ENCODE data around the gene PARD3B. TPM values are rescaled to one million over a fixed set of nuclear protein-coding genes. Genes with fewer than 3 reads are reported as not detected.
A peak's percentile ranks its signal among the peaks of the same experiment; 100 is the strongest.

PARD3B gene
- total and polyA plus RNA-seq, 3 experiments from 2014 or later: 0.11 to 0.26 TPM; not detected in 1

DNA sequence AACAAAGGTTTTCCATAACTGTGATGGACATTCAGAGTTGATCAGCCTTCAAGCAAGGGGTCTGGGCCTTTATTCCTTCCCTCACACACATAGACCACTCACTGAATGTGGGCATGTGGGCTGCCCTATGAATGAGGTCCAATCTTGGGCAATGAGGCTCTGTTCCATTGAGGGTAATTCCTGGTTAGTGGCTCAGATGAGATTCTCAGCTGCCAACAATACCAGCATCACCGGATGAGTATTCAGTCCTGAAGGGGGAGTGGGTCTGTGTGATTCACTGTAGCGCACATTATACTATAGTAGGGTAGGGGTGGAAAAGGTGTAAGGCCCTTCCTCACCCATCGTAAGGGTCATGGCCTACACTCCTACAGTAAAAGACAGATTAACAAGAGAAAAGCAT, 9.9 kb upstream of the PARD3B start:
- H3K36me3 Mint-ChIP-seq: no peaks in the 10 kb centered on the region
- ChIA-PET CTCF (no interaction called here), POLR2A (no interaction called here)
- no peaks in the 10 kb centered on the region for H3K4me1 ChIP-seq (ENCODE audit: insufficient read depth, low read length)
- no peaks in the 10 kb centered on the region for H3K9me3 ChIP-seq (ENCODE audit: low read length)
- H3K4me3 ChIP-seq (ENCODE audit: low read length): no peak overlapping the region
- no peak for DNase-seq
- H3K4me1 Mint-ChIP-seq: no peaks in the 10 kb centered on the region
- H3K4me3 Mint-ChIP-seq: no peak overlapping the region
- no peak overlapping the region for H3K27ac Mint-ChIP-seq
- H3K36me3 ChIP-seq (ENCODE audit: insufficient read depth, low read length): no peaks in the 10 kb centered on the region
- H3K27me3 Mint-ChIP-seq: no peaks in the 10 kb centered on the region
- H3K27ac ChIP-seq (ENCODE audit: low read depth, low read length): no peak overlapping the region
- peaks cover 0 to 1% (median 0%) of the 10 kb centered on the region in 5 donors for H3K9me3 Mint-ChIP-seq
- no peaks in the 10 kb centered on the region for H3K27me3 ChIP-seq (ENCODE audit: insufficient read depth, low read length, poor library complexity, severe bottlenecking)

DNA sequence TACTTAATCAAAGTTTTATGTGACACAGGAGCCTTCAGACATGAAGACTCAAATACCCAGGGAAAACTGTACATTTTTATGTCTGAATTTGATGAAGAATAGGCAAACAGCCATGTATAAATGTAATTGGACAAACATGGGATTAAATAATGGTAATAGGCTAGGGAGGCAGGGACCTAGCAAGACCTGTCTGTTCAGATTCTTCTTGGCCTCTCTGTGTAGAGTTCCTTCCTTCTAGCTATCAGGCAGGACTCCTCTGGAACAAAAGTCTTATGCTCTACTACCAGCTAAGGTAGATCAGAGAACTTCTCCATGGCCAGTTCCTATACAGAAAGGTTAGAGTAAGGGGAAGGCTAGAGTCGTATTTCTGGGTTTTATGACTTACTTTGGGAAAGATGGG, 9.5 kb upstream of the PARD3B start:
- CTCF ChIA-PET: no interaction called here
- peaks cover 0 to 1% (median 0%) of the 10 kb centered on the region in 5 donors for H3K9me3 Mint-ChIP-seq
- H3K27ac ChIP-seq (ENCODE audit: low read depth, low read length): no peak overlapping the region
- no peak overlapping the region for H3K4me3 ChIP-seq (ENCODE audit: low read length)
- no peak for DNase-seq
- no peaks in the 10 kb centered on the region for H3K36me3 Mint-ChIP-seq
- no peaks in the 10 kb centered on the region for H3K4me1 ChIP-seq (ENCODE audit: insufficient read depth, low read length)
- H3K27me3 ChIP-seq (ENCODE audit: insufficient read depth, low read length, poor library complexity, severe bottlenecking): no peaks in the 10 kb centered on the region
- H3K9me3 ChIP-seq (ENCODE audit: low read length): no peaks in the 10 kb centered on the region
- H3K4me1 Mint-ChIP-seq: no peaks in the 10 kb centered on the region
- no peak overlapping the region for H3K4me3 Mint-ChIP-seq
- H3K27me3 Mint-ChIP-seq: no peaks in the 10 kb centered on the region
- POLR2A ChIA-PET: no interaction called here
- no peaks in the 10 kb centered on the region for H3K36me3 ChIP-seq (ENCODE audit: insufficient read depth, low read length)
- H3K27ac Mint-ChIP-seq: no peak overlapping the region

DNA sequence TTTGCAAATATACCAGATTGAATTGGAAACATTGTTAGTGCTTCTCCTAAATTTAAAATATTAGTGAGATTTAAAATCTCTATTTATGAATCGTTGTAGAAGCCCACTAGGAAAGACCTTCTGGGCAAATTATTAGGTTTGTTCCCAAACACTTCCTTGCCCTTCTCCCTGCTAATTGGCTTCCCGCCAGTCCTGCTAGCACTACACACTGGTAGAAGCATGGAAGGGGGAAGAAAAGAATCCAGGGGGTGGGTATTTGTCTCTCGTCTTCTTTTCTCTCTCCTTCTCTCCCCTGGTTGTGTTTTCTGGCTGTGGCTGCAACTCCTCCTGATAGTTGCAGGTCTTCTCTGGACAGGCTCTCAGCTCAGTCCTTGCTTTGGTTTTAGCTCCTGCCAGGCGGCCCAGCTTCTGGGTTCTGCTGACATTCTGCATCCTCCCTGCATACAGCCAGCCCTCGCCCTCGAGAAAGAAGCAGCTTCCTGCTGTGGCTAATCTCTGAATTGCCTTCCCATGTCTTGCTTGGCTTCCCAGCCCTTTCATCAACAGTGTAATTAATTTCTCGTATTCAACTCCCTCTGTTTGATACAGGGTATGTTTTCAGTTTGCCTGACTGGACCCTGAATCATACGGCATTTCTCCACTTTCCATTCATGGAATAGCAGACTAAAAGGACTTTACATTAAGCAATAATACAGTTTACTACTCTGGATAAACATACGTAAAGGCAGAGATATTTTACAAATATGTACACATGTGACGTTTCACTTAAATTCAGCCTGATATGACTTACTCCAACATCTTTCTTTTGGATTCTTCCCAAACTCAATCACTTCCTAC, 6.9 kb upstream of the PARD3B start:
- H3K4me1 ChIP-seq (ENCODE audit: insufficient read depth, low read length): no peaks in the 10 kb centered on the region
- H3K9me3 Mint-ChIP-seq: peaks cover 0 to 1% (median 0%) of the 10 kb centered on the region in 5 donors
- H3K27ac Mint-ChIP-seq: no peak overlapping the region
- H3K36me3 ChIP-seq (ENCODE audit: insufficient read depth, low read length): no peaks in the 10 kb centered on the region
- H3K27ac ChIP-seq (ENCODE audit: low read depth, low read length): no peak overlapping the region
- POLR2A ChIA-PET: no interaction called here
- no peak overlapping the region for H3K4me3 Mint-ChIP-seq
- no peak for DNase-seq
- no peaks in the 10 kb centered on the region for H3K9me3 ChIP-seq (ENCODE audit: low read length)
- H3K4me1 Mint-ChIP-seq: no peaks in the 10 kb centered on the region
- no peaks in the 10 kb centered on the region for H3K27me3 ChIP-seq (ENCODE audit: insufficient read depth, low read length, poor library complexity, severe bottlenecking)
- CTCF ChIA-PET: no interaction called here
- H3K4me3 ChIP-seq (ENCODE audit: low read length): no peak overlapping the region
- peaks cover 2 to 13% of the 10 kb centered on the region in 2 donors for H3K27me3 Mint-ChIP-seq
- H3K36me3 Mint-ChIP-seq: no peaks in the 10 kb centered on the region

DNA sequence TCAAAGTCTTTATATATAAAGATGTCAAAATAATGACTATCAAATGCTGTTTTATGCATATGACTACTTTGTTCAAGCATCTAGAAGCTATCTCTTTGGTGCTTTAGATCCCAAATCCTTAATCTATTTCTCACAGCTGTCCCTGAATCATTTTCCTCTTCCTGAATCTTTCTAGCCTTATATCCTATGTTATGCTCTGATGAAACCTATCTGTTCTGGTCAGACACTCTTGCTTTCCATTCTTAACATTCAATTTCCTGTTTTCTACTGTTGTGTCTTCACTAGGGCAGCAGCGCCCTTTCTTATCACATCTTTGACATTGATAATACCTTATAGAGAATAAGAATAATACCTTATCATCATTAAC, 6.3 kb upstream of the PARD3B start:
- no peaks in the 10 kb centered on the region for H3K4me1 ChIP-seq (ENCODE audit: insufficient read depth, low read length)
- Mint-ChIP-seq H3K27ac (no peak overlapping the region), H3K4me3 (no peak overlapping the region), H3K36me3 (no peaks in the 10 kb centered on the region), H3K27me3 (peaks cover 8 to 19% of the 10 kb centered on the region in 2 donors), H3K4me1 (no peaks in the 10 kb centered on the region), H3K9me3 (peaks cover 0 to 1% (median 0%) of the 10 kb centered on the region in 5 donors)
- ChIA-PET POLR2A (no interaction called here), CTCF (no interaction called here)
- no peaks in the 10 kb centered on the region for H3K27me3 ChIP-seq (ENCODE audit: insufficient read depth, low read length, poor library complexity, severe bottlenecking)
- no peak overlapping the region for H3K4me3 ChIP-seq (ENCODE audit: low read length)
- DNase-seq: no peak
- no peaks in the 10 kb centered on the region for H3K36me3 ChIP-seq (ENCODE audit: insufficient read depth, low read length)
- no peaks in the 10 kb centered on the region for H3K9me3 ChIP-seq (ENCODE audit: low read length)
- H3K27ac ChIP-seq (ENCODE audit: low read depth, low read length): no peak overlapping the region

DNA sequence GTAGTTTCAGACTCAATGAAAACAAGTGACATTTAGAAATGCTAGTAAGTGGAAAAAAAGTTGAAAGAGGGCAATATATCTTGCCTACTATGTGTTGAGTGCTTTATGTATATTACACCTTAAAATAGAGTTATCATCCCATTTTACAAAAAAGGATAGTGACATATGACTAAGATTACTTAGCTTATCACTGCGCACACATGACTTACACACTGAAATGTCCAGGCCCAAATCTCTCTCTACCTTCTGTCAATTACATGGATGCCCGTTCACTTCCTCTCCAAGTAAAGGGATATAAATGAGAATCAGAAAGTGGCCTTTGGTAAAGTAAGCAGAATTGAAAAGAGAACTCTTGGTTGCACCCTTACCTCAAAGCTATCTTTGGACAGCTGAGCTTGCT, 3.6 kb upstream of the PARD3B start:
- H3K36me3 Mint-ChIP-seq: no peaks in the 10 kb centered on the region
- peaks cover 23 to 38% of the 10 kb centered on the region in 2 donors for H3K27me3 Mint-ChIP-seq
- no peaks in the 10 kb centered on the region for H3K9me3 Mint-ChIP-seq
- Histone ChIP-seq H3K36me3 (ENCODE audit: insufficient read depth, low read length) (no peaks in the 10 kb centered on the region), H3K27me3 (ENCODE audit: insufficient read depth, low read length, poor library complexity, severe bottlenecking) (no peaks in the 10 kb centered on the region), H3K4me3 (ENCODE audit: low read length) (no peak overlapping the region), H3K4me1 (ENCODE audit: insufficient read depth, low read length) (peaks cover 4% of the 10 kb centered on the region), H3K9me3 (ENCODE audit: low read length) (no peaks in the 10 kb centered on the region), H3K27ac (ENCODE audit: low read depth, low read length) (no peak overlapping the region)
- H3K4me3 Mint-ChIP-seq: no peak overlapping the region
- H3K27ac Mint-ChIP-seq: no peak overlapping the region
- ChIA-PET CTCF (no interaction called here), POLR2A (no interaction called here)
- DNase-seq: no peak
- H3K4me1 Mint-ChIP-seq: peaks cover 10 to 18% (median 13%) of the 10 kb centered on the region in 3 donors

DNA sequence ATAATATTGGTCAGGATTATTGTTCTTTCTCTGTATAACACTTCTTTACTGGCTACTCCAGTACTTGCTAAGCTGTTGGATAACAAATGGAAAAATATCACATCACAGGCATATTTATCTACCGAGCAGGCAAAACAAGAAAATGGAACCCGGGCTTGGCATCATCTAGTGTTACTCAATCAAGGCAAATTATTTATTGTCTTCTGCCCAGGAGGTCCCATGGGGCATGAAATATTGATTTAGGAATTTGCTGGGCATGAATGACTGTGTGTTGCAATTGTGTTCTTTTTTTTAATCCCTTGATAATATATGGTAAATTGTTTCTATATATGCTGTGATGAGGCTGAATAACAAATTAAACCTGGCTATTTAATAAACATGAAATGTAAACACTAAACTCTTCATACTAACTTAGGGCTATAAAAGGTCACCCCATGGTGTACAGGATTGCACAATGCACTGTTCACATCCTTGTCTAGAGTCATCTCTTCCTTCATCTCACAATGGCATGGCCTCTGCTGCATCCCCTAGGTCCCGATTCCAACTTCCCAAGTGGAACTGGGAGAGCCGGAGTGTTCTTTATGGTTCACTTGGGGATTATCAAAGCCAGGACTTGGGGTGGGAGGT, 2.2 kb upstream of the PARD3B start:
- no peak overlapping the region for H3K27ac Mint-ChIP-seq
- H3K36me3 Mint-ChIP-seq: no peaks in the 10 kb centered on the region
- POLR2A ChIA-PET: no interaction called here
- Histone ChIP-seq H3K27me3 (ENCODE audit: insufficient read depth, low read length, poor library complexity, severe bottlenecking) (no peaks in the 10 kb centered on the region), H3K36me3 (ENCODE audit: insufficient read depth, low read length) (no peaks in the 10 kb centered on the region), H3K4me1 (ENCODE audit: insufficient read depth, low read length) (peaks cover 4% of the 10 kb centered on the region), H3K4me3 (ENCODE audit: low read length) (no peak overlapping the region), H3K9me3 (ENCODE audit: low read length) (no peaks in the 10 kb centered on the region), H3K27ac (ENCODE audit: low read depth, low read length) (no peak overlapping the region)
- no peaks in the 10 kb centered on the region for H3K9me3 Mint-ChIP-seq
- peaks cover 10 to 18% (median 13%) of the 10 kb centered on the region in 3 donors for H3K4me1 Mint-ChIP-seq
- CTCF ChIA-PET: no interaction called here
- no peak for DNase-seq
- H3K4me3 Mint-ChIP-seq: peak overlapping the region in 2 of 7 donors; percentile 30 to 34
- H3K27me3 Mint-ChIP-seq: peaks cover 24 to 43% of the 10 kb centered on the region in 2 donors

DNA sequence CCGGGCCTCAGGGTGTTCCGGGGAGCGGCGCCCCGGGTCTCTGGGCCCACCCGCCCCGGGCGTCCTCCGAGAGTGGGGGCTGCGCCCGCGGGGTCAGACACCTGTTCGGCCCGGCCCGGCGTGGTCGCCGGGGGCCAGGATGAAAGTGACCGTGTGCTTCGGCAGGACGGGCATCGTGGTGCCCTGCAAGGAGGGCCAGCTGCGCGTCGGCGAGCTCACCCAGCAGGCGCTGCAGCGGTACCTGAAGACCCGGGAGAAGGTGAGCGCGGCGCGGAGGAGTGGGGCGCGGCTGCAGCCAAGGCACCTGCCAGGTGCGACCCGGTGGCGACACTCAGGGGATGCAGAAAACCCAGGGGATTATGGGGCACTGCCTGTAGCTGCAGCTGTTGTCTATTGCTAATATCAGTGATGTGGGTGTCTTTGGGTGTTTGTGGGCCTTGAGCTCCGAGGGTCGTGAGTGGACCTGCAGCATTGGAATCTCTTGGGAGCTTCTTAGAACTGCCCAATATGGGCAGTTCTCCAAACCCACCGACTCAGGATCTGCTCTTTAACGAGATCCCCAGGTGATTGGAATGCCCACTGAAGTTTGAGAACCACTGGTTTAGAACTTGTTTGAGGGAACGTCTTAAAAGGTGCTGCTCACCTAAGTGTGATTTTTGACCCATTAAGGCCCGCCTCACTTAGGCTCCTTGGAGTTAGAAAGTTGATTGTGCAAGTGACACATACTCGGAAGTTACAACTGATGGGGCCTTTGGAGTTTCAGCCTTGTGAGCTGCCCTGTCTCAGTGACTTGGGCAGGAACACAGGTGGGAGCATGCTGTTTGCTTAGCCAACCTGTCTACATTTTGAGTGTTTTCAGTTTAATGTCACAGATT, 823 bp downstream of the PARD3B start:
- H3K4me1 ChIP-seq (ENCODE audit: insufficient read depth, low read length): peaks cover 4% of the 10 kb centered on the region
- CTCF ChIA-PET: no interaction called here
- POLR2A ChIA-PET: no interaction called here
- peak in 1 of 5 donors; percentile 8 for DNase-seq
- H3K4me1 Mint-ChIP-seq: peaks cover 10 to 18% (median 13%) of the 10 kb centered on the region in 3 donors
- H3K27me3 Mint-ChIP-seq: peaks cover 24 to 53% of the 10 kb centered on the region in 2 donors
- peak overlapping the region; percentile 18 to 76 (median 69) for H3K4me3 Mint-ChIP-seq
- no peaks in the 10 kb centered on the region for H3K9me3 Mint-ChIP-seq
- H3K36me3 Mint-ChIP-seq: no peaks in the 10 kb centered on the region
- H3K9me3 ChIP-seq (ENCODE audit: low read length): no peaks in the 10 kb centered on the region
- no peaks in the 10 kb centered on the region for H3K27me3 ChIP-seq (ENCODE audit: insufficient read depth, low read length, poor library complexity, severe bottlenecking)
- H3K27ac Mint-ChIP-seq: no peak overlapping the region
- H3K36me3 ChIP-seq (ENCODE audit: insufficient read depth, low read length): no peaks in the 10 kb centered on the region
- H3K27ac ChIP-seq (ENCODE audit: low read depth, low read length): no peak overlapping the region
- no peak overlapping the region for H3K4me3 ChIP-seq (ENCODE audit: low read length)

Data from CD8-positive, alpha-beta memory T cell (primary cell).